CD4-positive, alpha-beta T cell treated with Interleukin-4 for 4 hours (primary cell): ENCODE measurements around the gene PCDH9.

Experiments
- DNase-seq: peaks from one replicate; pipeline ENCODE4 v3.0.0-alpha.2; 2020

PCDH9 gene

DNA sequence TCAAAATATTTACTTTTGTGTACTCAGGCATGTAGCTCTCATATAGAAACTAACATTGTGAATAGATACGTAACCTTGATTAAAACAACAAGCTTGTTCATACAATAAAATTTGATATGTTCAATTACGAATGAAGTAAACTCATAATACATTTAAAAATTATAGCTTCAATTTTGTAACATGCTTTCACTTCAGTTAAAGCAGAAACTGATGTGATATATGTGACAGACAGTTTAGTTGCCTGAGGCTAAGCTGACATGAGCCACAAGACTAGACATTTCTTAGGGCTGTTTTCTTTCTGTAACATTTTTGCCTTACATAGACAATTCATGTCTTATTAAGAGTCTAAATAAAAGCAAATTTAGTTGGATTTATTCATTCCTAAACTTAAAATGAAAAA lies 526.0 kb downstream of the PCDH9 start:
- no peak for DNase-seq

DNA sequence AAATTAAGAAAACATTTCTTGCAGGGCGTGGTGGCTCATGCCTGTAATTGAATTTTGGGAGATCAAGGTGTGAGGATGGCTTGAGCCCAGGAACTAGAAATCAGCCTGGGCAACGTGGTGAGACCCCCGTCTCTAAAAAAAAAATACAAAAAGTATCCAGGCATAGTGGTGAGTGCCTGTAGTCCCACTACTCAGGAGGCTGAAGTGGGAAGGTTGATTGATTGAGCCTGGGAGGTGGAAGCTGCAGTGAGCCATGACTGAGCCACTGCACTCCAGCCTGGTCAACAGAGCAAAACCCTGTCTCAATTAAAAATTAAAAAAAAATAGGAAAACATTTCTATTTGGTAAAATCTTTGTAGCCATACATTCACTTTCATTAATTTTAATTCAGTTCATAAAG lies 526.5 kb downstream of the PCDH9 start:
- DNase-seq: no peak

DNA sequence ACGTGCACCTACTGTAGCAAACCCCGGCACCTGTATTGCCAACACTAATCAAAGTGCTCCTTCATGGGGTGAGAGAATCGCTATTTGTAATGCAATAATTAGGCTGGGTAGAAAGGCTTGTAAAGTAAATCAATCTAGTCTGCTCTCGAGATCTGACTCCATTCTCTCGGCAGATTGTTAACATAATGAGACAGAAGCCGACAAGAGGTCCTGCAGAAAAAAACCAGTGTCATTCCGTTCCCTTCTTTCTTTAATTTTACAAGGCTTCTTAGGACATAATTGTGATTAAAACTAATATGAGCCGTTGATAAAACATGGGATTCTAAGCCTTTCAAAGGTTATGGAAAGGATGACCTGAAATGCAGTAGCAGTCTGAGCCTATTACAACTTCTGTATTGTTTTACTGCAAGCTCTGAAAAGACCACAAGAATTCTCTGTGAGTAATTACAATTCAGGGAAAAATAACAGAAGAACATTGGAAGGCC lies 530.0 kb downstream of the PCDH9 start:
- DNase-seq: no peak

DNA sequence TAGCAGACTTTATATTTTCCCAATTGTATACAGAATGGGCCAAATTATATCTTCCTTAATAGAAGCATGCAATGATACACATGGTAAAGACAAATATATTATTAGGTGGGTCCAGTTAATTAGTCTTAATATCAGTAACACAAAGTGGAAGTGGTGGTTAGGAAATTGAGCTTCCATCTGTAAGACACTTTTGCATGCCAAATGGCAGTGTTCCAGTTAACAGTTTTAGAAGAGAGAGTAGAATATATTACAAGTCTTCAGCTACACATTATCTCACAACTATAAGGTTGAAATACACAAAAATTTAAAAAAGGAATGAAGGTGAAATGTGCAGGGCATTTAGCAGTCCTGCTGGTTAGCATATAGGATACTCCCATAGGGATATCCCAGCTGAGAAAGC lies 536.5 kb downstream of the PCDH9 start:
- no peak for DNase-seq

DNA sequence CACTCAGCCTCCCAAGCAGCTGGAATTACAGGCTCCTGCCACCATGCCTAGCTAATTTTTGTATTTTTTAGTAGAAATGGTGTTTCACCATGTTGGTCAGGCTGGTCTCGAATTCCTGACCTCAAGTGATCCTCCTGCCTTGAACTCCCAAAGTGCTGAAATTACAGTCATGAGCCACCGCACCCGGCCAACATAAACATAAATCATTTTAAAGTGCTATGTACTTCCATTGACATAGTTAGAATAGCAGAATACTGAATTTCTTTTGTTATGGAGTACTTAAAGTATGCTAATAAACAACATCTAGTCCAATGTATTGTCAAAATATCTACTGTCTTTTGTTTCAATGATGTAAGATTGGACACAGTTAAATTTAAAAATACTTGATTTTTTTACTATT lies 539.0 kb downstream of the PCDH9 start:
- no peak for DNase-seq

DNA sequence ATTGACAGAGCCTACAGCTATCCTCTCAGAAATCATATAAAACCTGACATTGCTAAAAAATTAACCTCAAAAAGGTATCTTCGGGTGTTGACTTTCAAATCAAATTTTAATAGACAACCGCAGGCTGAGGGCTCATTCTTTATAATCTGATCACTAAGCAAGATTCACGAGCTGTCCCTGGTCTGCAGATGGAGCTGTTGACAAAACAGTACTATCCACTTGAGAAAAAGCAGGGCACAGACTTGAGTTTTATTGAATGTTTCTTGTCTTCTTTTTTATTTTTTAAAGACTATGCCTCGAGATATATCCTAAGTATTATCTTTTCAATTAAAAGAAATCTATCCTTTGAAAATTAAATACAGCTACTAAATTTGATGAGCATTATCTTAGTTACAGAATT lies 540.5 kb downstream of the PCDH9 start:
- DNase-seq: no peak

DNA sequence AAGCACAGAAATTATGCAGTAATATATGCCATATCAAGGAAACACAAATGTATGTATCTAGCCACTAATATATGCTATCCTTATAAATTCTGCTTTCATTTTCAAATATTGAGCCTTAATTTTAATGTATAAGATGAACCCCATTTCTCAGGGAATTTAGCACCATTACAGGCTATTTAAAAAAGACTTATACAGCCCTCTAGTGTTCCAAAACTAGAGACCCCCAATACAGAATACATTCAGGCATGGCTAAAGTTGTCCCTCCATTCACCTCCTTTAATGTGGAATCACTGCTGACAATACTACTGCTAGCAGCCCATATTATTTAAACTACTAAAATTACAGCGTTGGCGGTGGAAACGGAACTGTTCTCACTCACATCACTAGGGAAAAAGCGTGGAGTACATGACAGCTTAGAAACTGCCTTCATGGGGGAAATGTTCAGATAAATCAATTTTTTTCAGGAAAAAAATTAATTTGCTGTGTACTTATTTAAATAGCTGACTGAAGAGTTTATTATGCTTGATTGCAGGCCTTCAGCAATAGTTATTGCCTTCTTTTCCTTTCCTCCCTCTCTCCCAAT lies 541.0 kb downstream of the PCDH9 start:
- no peak for DNase-seq

DNA sequence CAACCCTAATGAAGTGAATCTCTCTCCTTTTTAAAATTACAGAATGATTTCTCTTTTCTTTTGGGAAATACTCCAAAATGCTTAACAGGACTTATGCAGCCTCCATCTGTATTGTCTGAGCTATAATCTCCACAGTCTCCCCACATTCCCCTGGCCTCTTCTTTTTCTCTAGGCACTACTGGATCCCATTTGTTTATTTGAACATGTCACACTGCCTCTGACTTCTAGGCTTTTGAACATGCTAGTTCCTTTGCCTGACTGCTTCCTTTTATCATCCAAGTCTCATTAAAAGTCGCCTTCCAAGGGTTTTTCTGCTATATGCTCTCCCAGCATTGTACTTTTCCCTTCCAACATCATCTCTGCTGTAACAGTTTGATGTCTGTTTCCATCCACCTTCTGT lies 548.7 kb downstream of the PCDH9 start:
- DNase-seq: no peak

DNA sequence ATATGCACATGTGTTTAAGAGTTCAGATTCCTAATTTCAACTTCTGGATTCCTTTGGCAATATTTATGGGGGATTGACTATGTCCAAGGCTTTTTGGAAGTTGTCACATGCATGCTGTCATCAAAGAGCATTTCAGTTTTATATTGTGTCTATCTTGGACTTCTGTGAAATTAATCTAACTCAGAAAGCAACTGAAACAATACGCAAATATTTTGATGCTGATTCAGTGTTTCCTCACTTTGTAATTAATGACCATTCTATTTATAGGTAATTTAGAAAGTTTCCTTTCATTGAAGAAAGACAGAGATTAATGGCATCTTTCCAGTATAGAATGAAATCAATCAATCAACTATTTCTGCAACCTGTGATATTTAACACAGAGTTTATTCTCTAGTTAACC lies 550.1 kb downstream of the PCDH9 start:
- no peak for DNase-seq

DNA sequence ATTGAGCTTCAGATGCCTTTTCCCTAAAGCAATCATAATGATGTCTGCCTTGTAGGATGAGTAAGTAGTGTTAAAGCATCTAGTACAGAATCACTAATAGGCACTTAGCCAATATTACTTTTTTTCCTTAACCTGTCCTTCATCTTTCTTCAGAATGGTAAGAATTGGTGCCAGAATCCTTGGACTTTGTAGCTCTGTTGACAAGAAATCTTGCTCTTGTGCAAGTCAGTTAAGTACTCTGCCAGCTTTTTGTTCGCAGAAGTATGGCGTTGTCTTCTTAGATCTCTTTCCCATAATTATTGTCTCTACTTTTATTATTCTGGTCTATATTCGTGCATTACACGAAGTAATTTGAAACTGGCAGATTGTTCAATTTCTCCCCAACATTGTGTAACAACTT lies 554.5 kb downstream of the PCDH9 start:
- DNase-seq: no peak

DNA sequence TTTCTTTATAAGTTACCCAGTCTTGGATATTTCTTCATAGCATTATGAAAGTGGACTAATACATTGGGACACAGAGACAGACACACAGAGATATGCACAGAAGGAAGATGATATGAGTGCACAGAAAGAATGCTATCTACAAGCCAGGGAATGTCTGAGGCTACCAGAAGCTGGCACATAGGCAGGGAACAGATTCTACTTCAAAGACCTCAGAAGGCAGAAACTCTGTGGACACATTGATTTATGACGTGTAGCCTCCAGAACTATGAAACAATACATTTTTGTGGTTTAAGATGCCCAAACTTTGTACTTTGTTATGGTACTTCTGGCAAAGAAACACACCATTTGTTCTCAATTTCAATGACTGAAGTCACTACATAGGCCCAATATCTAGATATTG lies 556.7 kb downstream of the PCDH9 start:
- no peak for DNase-seq

DNA sequence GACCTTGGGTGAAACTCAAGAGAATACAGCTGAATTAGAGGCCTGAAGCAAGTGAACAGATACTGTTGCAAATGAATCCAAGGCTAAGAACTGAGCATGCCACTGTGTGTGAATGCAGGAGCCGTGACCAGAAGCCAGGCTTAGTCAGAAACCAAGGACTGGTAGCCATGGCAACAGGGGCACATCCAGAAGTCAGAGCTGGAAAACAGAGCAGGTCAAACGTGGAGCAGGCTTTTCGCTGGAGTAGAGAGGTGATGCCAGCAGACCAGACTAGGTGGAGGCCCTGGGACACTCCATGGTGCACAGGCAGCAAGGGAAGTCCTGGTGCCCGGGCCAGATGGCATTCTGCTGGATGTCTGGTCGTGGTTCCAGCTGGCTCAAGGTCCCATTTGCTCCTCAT lies 564.1 kb downstream of the PCDH9 start:
- no peak for DNase-seq

DNA sequence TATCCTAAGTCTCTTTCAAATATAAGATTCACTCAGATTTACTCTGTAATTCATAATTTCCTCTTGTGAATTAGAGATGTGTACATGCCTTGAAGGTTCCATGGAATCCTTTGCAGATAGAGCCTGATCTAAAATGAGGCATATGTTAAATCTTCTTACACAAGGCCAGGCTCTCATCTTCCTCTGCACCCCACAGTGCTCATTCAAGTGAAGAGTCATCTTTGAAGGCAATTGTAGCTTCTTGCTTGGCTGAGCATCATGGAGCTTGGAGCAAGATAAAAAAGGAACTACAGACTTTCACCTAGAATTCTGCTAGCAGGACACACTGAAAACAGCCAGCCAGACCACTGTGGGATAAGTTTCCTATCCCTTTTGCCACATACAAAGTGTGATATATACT lies 566.4 kb downstream of the PCDH9 start:
- no peak for DNase-seq

DNA sequence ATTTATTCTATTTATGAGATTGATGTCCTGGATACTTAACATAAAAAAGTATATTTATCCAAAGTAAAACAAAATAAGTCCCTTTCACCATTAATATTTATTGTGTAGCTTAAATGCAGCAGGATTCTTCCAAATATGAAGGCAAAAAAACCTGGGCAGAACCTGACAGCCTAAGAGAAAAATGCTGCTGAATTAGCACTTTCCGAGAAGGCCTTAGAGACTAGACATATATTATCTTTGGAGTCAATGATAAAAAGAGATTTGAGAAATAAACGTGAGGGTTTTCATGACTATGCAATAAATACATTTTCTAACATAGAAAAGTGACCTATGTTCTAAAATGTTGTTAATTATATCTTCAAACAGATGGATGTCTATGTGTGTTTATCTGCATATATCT lies 566.9 kb downstream of the PCDH9 start:
- DNase-seq: no peak

DNA sequence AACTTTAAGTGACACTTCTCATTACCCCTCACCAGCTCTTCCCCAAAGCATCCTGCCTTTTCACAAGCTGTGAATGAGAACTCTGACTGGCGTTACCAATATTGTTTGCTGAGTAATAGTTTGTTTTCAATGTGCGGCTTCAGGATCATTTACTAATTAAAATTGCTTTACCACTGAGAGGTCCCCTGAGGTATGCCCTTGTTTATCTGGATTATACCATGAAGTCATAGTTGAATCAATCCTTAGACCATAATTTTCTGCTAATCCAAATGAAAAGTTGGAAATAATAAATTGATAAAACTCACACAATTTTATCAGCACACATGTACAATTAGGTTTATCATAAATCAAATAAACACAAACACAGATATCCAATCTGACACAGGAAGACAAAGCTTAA lies 568.8 kb downstream of the PCDH9 start:
- no peak for DNase-seq

DNA sequence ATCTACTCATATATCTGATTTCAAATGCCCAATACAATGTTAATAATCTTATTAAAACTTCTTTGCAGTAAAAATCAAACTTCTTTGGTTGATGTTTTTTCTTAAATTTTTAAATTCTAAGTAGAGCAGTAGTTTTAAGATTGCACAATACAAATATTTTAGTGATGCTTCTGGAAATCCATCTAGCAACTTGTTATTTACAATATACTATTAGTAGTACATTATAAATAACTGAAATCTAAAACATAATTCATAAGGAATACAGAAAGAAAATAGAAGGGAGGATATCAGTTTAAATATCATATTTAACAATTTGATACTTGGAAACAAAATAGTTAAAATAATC lies 569.7 kb downstream of the PCDH9 start:
- no peak for DNase-seq

DNA sequence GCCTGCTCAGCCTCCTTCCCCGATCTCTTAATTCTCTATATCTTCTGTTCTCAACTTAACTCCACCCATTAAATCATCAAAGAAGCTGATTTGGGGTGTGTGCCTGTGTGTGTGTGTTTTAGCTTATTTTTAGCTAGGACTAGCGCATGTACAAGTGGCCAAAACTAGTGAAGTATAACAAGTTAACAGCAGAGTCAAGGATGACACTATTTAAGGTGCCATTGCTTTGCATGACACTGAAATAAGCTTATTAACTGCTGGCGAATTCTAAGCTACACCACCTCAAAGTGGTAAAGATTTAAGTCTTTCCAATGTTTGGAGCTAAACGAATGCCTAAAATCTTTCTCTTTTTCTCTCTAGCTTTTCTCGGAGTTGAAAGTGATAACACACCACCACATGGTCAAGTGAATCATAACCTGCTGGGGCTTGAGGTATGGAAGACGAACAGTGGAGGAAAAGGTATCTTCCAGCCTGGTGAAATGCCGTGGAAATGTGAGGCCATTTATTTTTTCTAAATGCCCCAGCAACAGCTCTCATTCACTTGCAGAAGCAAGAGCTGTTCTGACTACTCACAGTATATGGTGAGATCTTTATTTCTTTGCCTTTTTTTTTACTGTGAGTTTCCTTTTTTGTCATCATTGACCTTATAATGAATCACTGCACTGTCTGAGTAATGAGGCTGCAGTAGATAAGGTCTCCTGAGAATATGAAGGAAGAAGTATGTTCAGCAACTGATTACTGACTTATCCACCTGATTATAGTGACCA lies 570.3 kb downstream of the PCDH9 start:
- no peak for DNase-seq

DNA sequence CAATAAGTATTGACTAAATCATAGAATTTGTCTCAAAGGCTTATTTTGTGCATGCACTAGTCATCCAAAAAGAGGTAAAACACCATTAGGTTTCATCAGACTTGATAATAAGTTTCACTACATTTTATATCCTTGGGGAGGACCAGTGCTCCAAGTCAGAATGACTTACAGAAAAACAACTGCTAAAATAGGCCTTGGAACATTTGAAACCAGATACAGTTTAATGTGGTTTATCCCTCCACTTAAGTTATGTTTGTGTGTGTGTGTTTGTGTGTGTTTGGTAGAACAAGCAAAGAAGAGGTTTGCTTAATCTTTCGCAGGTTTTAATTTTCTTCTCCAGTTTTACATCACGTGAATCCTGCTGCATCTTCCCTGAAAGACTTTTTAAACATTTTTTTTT lies 570.9 kb downstream of the PCDH9 start:
- DNase-seq: no peak

DNA sequence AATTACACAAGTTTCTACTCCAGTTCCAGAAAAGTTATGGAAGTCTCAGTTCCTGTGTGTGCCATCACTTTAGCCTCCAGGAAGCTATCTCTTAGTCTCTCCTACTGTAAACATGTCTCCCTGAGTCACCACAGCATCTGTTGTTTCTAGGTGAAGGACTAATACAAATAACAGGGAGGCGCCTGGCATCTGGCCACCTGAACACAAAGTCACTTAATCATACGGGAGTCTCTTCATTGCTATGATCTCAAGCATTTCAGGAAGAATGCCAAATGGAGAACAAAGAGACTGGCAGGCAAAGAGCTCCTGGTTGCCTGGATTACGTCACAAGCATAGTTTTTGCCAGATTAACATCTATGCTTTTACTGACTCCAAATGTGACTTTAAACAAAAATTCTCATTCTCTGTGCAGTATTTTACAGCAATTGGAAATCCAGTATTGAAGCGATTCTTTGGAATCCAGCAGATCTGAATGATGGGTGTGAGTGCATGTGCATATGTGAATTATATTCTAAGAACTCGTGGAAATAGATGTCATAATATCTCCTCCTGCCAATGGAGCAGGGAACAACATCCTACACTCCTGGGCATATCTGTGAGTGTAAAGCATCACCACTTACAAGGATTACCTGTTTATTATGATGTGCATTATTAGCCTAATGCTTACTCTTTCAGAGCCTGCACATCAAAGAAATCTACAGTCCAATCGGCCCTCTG lies 572.8 kb downstream of the PCDH9 start:
- no peak for DNase-seq

DNA sequence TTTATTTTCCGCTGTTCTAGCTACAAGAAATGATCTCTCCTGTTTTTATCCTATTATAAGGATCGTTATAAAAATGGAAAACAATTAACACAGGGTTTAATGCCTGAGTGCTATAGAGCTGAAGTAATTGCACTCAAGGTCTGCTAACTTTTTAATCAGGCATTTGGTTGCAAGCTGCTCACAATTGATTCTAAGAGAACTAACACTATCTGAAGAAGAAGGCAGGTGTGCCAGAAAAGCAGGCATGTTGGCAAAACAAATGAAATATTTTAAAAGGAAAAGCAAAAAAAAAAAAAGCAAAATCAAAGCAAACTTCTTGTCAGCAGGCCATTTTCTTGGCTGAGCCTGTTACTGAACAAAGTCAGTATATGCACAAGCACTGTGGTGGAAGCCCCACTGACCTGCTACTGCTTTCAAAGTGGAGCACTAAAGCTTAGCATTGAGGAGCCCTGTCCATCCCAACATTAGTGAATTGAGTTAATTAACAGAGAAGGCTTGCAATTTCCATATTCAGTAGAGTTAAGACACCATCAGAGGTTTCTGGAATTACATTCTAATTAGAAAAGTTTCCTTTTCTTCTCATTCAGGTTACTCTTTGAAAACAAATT lies 574.2 kb downstream of the PCDH9 start:
- DNase-seq: no peak

DNA sequence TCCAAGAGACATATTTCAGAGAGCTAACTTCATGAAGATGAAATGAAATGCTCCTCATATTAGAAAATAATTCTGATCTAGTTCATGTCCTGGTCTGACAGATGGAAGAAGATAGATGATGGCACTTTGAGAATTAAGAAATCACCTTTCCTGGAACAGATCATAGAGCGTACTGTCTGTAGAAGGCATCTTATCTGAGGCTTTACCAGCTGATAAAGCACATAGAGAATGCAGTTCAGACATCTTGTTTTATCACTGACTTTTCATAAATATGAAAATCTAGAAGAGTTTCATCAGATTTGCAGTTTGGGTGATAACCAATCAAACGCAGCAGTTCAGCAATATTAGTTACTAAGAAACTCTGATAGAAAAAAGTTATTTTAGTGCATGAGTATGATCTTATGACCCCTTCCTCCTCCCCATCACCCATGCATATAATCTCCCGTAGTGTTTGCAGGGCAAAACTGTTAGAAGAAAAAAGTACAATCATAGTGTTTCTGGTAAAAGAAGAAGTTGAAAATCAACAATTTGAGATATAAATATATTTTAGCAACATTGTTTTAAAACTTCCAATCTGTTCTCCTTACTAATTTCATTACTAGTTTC lies 585.2 kb downstream of the PCDH9 start:
- DNase-seq: no peak

DNA sequence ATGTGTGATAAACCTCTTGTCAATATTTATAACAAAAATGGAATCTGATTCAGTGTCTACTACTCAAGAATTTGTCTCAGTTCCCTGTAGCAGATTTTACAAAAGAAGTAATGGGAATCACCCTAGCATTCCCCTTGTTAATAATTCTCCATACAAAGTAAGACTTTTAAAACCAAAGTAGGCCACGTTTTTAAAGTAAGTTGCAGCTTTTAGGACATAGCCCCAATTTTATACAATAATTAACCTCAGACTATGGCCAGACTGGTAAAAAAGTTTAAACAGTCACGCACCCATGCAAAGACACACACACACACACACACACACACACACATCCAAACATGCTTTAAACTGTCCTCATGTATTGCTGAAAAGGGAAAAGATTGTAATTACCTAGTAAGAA lies 589.9 kb downstream of the PCDH9 start:
- no peak for DNase-seq

DNA sequence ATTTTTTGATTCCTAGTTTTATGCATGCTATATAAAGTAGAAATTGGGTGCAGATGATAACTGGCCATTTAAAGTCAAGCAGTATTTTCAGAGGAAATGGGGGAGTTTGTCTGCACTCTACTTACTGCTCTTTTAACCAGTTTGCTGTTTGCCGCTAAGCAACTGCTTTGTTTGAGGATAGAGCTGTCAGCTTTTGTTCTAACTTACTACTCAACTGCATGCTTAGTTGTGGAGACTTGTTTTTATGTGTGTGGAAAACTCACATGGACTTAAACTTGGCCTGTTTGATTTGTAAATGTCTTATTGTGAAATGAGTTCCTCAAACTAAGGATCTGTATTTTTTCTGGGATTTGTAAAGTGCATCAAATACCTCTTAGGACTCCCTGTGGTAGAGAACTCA lies 591.1 kb downstream of the PCDH9 start:
- DNase-seq: no peak

DNA sequence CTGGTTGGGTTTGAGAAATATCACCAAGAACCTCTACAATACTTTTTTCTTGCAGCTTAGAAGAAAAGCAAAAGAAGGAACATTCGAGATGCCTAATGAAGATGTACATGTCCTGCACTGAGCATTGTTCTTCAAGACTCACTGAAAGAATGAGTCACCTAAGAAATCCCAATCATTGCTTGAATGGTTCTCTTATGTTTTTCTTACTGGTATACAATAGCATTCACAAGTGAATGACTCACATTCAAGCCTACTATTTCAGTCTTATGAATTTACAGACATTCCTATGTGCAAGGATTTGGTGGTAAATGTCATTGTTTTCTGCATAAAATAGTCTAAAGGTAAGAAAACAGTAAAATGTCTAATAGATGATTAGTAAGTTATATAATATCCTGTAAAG lies 594.6 kb downstream of the PCDH9 start:
- no peak for DNase-seq
